Fibroblast of lung (primary cell): ENCODE data around the gene C4orf50. TPM values are rescaled to one million over a fixed set of nuclear protein-coding genes. Genes with fewer than 3 reads are reported as not detected.

Experiments
- DNase-seq, 2 donors: peaks; one replicate each; pipeline versions ENCODE4 v3.0.0 to v3.0.0-alpha.2; 2010; ENCODE audit warnings: low read depth in 2 of 2
- H2AFZ ChIP-seq: 2 replicates; pipeline ENCODE4 v1.5.1; 2012; ENCODE audit warnings: low read length, control low read depth, inconsistent platforms
- H3K27ac ChIP-seq: 2 replicates; pipeline ENCODE4 v1.5.1; 2011; ENCODE audit warnings: low read length, control low read depth; ENCODE audit not compliant: insufficient read depth
- H3K27me3 ChIP-seq: 2 replicates; pipeline ENCODE4 v1.5.1; 2011; ENCODE audit warnings: mild to moderate bottlenecking, low read length; ENCODE audit not compliant: control insufficient read depth, insufficient read depth
- H3K36me3 ChIP-seq: 2 replicates; pipeline ENCODE4 v1.5.1; 2011; ENCODE audit warnings: low read length; ENCODE audit not compliant: control insufficient read depth, insufficient read depth
- H3K4me1 ChIP-seq: 2 replicates; pipeline ENCODE4 v1.5.1; 2011; ENCODE audit warnings: low read length; ENCODE audit not compliant: control insufficient read depth, insufficient read depth; ENCODE audit errors: extremely low read depth
- H3K4me2 ChIP-seq: 2 replicates; pipeline ENCODE4 v1.5.1; 2011; ENCODE audit warnings: low read length, control low read depth; ENCODE audit not compliant: insufficient read depth; ENCODE audit errors: extremely low read depth
- H3K4me3 ChIP-seq, 4 experiments: fragments of 200-600 bp in 1 of 4; sonication (generic) in 1 of 4; replicated peaks in 1 of 4; 2 replicates each; pipeline ENCODE4 v1.5.1; 2011 to 2016; ENCODE audit warnings: low read length in 4 of 4, low read depth in 3 of 4, mild to moderate bottlenecking in 3 of 4, control low read depth in 2 of 4, inconsistent platforms in 1 of 4, mixed read lengths in 1 of 4; ENCODE audit not compliant: insufficient read depth in 1 of 4; ENCODE audit errors: control extremely low read depth in 1 of 4
- H3K79me2 ChIP-seq: 2 replicates; pipeline ENCODE4 v1.5.1; 2012; ENCODE audit warnings: mild to moderate bottlenecking, low read length, inconsistent platforms; ENCODE audit not compliant: control insufficient read depth, insufficient read depth
- H3K9ac ChIP-seq: 2 replicates; pipeline ENCODE4 v1.5.1; 2011; ENCODE audit warnings: mild to moderate bottlenecking, low read length, control low read depth; ENCODE audit not compliant: insufficient read depth
- H3K9me3 ChIP-seq: 2 replicates; pipeline ENCODE4 v1.5.1; 2012; ENCODE audit warnings: low read depth, low read length; ENCODE audit not compliant: control insufficient read depth, insufficient read depth
- H4K20me1 ChIP-seq: 2 replicates; pipeline ENCODE4 v1.5.1; 2011; ENCODE audit warnings: low read length; ENCODE audit not compliant: control insufficient read depth, insufficient read depth; ENCODE audit errors: extremely low read depth
- CTCF ChIP-seq, 2 donors: IDR thresholded peaks in 1 of 2; conservative IDR thresholded peaks in 1 of 2; 1 replicate in 1 of 2; 2 replicates in 1 of 2; pipeline ENCODE4 v1.5.1; 2011 to 2012; ENCODE audit warnings: low read length in 2 of 2, control low read depth in 1 of 2, inconsistent platforms in 1 of 2, low read depth in 1 of 2, mild to moderate bottlenecking in 1 of 2
- EZH2 ChIP-seq: IDR thresholded peaks from 2 replicates; pipeline ENCODE4 v1.5.1; 2012; ENCODE audit warnings: low read length, control low read depth, mild to moderate bottlenecking; ENCODE audit errors: missing control alignments
- polyA plus RNA-seq, 2 donors: library from polyadenylated mRNA; depleted of rRNA in 1 of 2; stranded (reverse) in 1 of 2; unstranded in 1 of 2; fragments of >200 nt; gene quantifications; 2 replicates each; pipeline ENCODE4 v1.2.1, GENCODE V29; 2011 to 2012; ENCODE audit warnings: missing spikeins in 1 of 2
- total RNA-seq: library from RNA; depleted of rRNA; stranded (reverse); fragments of >200 nt; gene quantifications from 2 replicates; pipeline ENCODE4 v1.2.1, GENCODE V29; 2014

Gene C4orf50
- total and polyA plus RNA-seq, 2 donors (not counting 1 experiment from before 2014, with no cell fraction given) = not detected

- TF ChIP-seq EZH2 (no peak), CTCF (conservative IDR thresholded peaks at IDR 0.05 in 1 of 2, IDR thresholded peaks at IDR 0.05 in 1 of 2; ENCODE audit: low read depth in 1 of 2, low read length in 2 of 2) (no peak)
- no peak overlapping the region for H3K4me2 ChIP-seq
These were observed 4.7 kb downstream of the C4orf50 start for GRCh38 chr4:6013564-6013963.

GRCh38 chr4:6012200-6012599 lies 6.0 kb downstream of the C4orf50 start:
- no peak for TF ChIP-seq EZH2
- no peak for TF ChIP-seq CTCF (conservative IDR thresholded peaks at IDR 0.05 in 1 of 2, IDR thresholded peaks at IDR 0.05 in 1 of 2; ENCODE audit: low read depth in 1 of 2, low read length in 2 of 2)
- no peaks in the 10 kb centered on the region for H3K27me3 ChIP-seq
- H3K79me2 ChIP-seq = no peaks in the 10 kb centered on the region
- H2AFZ ChIP-seq = no peak overlapping the region
- H3K9ac ChIP-seq = no peak overlapping the region
- no peak overlapping the region for H3K4me2 ChIP-seq
- H3K4me1 ChIP-seq = no peaks in the 10 kb centered on the region
- H3K27ac ChIP-seq = no peak overlapping the region
- no peak overlapping the region for H3K4me3 ChIP-seq
- H3K9me3 ChIP-seq = no peaks in the 10 kb centered on the region
- H4K20me1 ChIP-seq = no peaks in the 10 kb centered on the region
- no peak for DNase-seq
- no peaks in the 10 kb centered on the region for H3K36me3 ChIP-seq

More at GRCh38 chr4:6013564-6013963, 4.7 kb downstream of the C4orf50 start:
- Histone ChIP-seq H3K9me3 (no peaks in the 10 kb centered on the region), H3K4me3 (no peak overlapping the region), H3K9ac (no peak overlapping the region), H4K20me1 (no peaks in the 10 kb centered on the region), H3K27me3 (no peaks in the 10 kb centered on the region), H3K79me2 (no peaks in the 10 kb centered on the region), H2AFZ (no peak overlapping the region), H3K4me1 (no peaks in the 10 kb centered on the region), H3K36me3 (no peaks in the 10 kb centered on the region), H3K27ac (no peak overlapping the region)
- no peak for DNase-seq

GRCh38 chr4:6011686-6012085 lies 6.5 kb downstream of the C4orf50 start:
- H2AFZ ChIP-seq = no peak overlapping the region
- no peaks in the 10 kb centered on the region for H3K36me3 ChIP-seq
- no peak overlapping the region for H3K4me2 ChIP-seq
- H3K9me3 ChIP-seq = no peaks in the 10 kb centered on the region
- no peaks in the 10 kb centered on the region for H4K20me1 ChIP-seq
- H3K4me1 ChIP-seq = no peaks in the 10 kb centered on the region
- no peaks in the 10 kb centered on the region for H3K27me3 ChIP-seq
- no peak for DNase-seq
- H3K27ac ChIP-seq = no peak overlapping the region
- no peak for TF ChIP-seq CTCF (conservative IDR thresholded peaks at IDR 0.05 in 1 of 2, IDR thresholded peaks at IDR 0.05 in 1 of 2; ENCODE audit: low read depth in 1 of 2, low read length in 2 of 2)
- no peak overlapping the region for H3K4me3 ChIP-seq
- no peak overlapping the region for H3K9ac ChIP-seq
- H3K79me2 ChIP-seq = no peaks in the 10 kb centered on the region
